Vagina (tissue), 2 donors: ENCODE data around the gene AGAP4.
"Not testable (repeated sequence)": the region's sequence is repeated elsewhere in the genome, so short reads cannot be mapped to it uniquely, and the experiment has no call there.

Source experiments
- POLR2AphosphoS5 ChIP-seq, 2 donors: sonication (generic); formaldehyde crosslinking; IDR thresholded peaks; one replicate each; pipeline ENCODE4 v1.9.0; 2017; ENCODE audit warnings: antibody characterized with exemption in 2 of 2, mild to moderate bottlenecking in 2 of 2, low read depth in 1 of 2; ENCODE audit not compliant: insufficient read depth in 1 of 2
- TF ChIP-seq, protein P1 (sequence below), 3 experiments: fragments of 450-650 bp in 2 of 3; fragments of 200-600 bp in 1 of 3; sonication (generic) in 1 of 3; IDR thresholded peaks; one replicate each; pipeline ENCODE4 v1.5.1; 2017 to 2019; ENCODE audit warnings: antibody characterized with exemption in 3 of 3, mild to moderate bottlenecking in 2 of 3, moderate library complexity in 2 of 3

- TF ChIP-seq, protein P1, sequence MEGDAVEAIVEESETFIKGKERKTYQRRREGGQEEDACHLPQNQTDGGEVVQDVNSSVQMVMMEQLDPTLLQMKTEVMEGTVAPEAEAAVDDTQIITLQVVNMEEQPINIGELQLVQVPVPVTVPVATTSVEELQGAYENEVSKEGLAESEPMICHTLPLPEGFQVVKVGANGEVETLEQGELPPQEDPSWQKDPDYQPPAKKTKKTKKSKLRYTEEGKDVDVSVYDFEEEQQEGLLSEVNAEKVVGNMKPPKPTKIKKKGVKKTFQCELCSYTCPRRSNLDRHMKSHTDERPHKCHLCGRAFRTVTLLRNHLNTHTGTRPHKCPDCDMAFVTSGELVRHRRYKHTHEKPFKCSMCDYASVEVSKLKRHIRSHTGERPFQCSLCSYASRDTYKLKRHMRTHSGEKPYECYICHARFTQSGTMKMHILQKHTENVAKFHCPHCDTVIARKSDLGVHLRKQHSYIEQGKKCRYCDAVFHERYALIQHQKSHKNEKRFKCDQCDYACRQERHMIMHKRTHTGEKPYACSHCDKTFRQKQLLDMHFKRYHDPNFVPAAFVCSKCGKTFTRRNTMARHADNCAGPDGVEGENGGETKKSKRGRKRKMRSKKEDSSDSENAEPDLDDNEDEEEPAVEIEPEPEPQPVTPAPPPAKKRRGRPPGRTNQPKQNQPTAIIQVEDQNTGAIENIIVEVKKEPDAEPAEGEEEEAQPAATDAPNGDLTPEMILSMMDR (IDR thresholded peaks at IDR 0.05) = not testable (repeated sequence)
- TF ChIP-seq POLR2AphosphoS5 (IDR thresholded peaks at IDR 0.05; ENCODE audit: insufficient read depth in 1 of 2, low read depth in 1 of 2) = not testable (repeated sequence)
Observed at GRCh38 chr10:45804996-45805395, 42.3 kb downstream of the AGAP4 start.
